GM19043 (cell line): Measurements from ENCODE around the gene GOLGA8S.
"Not testable (repeated sequence)": the region's sequence is repeated elsewhere in the genome, so short reads cannot be mapped to it uniquely, and the experiment has no call there.

Experiments used
- ATAC-seq: cut with Tn5 transposase; IDR thresholded peaks from one replicate; pipeline ENCODE4 v1.9.1; 2021; ENCODE audit warnings: low read depth; ENCODE audit not compliant: unreplicated experiment

GOLGA8S gene, protein sequence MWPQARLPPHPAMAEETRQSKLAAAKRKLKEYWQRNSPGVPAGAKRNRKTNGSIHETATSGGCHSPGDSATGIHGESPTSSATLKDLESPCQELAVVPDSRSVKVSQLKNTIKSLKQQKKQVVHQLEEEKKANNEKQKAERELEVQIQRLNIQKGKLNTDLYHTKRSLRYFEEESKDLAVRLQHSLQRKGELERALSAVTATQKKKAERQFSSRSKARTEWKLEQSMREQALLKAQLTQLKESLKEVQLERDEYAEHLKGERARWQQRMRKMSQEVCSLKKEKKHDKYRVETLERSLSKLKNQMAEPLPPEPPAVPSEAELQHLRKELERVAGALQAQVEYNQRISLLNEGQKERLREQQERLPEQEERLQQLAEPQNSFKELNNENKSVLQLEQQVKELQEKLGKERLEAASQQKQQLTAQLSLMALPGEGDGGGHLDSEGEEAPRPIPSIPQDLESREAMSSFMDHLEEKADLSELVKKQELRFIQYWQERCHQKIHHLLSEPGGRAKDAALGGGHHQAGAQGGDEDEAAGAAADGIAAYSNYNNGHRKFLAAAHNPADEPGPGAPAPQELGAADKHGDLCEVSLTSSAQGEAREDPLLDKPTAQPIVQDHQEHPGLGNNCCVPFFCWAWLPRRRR

DNA sequence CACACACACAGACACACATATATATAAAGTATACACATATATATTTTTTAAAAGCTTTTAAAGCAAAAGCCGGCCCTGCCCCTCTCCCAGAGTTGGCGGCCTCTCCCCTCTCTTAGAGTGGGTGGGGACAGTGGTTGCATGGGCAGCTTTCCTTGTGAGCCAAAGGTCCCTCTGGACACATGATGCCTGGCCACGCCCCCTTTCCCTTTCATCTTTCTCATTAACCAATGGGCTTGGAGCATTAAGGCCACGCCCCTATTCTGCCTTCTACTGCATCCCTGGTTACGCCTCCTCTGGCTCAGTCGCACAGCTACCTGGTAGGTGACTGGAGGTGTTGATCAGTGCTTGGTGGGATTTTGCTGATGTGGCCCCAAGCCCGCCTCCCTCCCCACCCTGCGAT lies at the start of gene GOLGA8S:
TSS of gene GOLGA8S (plus strand) at position 301 of the 400 bp plus-strand sequence. CDS start at position 363, 62 bp downstream.
- not testable (repeated sequence) for ATAC-seq

DNA sequence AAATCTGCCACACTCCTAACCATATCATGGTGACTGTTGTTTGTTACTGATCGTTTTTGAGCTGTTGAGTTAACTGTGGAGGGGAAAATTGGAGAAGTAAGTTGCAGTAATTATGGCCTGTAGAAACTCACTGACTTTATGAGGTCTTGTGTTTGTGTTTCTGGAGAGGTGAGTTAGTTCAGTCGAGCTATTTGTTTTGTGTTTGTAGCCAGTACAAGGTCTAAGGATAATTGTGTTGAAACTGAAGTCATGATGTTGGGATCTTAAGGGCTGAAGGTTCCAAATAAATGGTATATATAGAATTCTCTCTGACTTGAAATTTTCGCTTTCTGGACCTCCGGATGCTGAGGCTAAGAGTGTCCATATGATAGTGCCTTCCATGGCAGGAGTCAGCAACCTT lies 49.7 kb upstream of the GOLGA8S start:
- ATAC-seq: not testable (repeated sequence)

DNA sequence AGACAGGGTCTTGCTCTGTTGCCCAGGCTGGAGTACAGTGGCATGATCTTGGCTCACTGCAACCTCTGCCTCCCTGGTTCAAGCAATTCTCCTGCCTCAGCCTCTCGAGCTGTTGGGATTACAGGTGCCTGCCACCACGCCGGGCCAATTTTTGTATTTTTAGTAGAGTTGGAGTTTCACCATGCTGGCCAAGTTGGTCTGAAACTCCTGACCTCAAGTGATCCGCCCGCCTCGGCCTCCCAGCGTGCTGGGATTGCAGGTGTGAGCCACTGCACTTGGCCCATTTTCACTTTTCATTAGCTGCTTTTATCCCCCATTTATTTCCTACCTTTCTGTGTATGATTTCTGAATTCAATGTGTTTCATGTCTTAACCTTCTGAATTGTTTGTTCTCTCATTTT lies 48.6 kb upstream of the GOLGA8S start:
- ATAC-seq: not testable (repeated sequence)

DNA sequence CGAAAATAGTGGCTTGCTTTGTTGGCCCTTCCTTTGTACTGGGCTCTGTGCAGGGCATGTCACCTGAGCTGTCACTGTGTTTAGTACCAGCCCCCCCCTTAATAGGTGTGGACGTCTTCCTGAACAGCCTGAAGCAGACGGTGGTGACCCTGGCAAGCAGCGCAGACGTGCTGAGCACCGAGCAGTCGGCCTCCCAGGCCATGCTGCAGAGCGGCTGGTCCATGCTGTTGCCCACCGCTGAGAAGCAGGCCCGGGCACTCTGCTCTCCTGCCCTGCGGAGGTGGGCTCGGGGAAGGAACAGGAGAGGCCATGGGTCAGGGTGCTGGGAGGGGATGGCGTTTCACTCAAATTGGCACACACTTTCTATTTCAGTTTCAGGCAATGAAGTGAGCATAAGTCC lies 43.3 kb upstream of the GOLGA8S start:
- ATAC-seq: not testable (repeated sequence)

DNA sequence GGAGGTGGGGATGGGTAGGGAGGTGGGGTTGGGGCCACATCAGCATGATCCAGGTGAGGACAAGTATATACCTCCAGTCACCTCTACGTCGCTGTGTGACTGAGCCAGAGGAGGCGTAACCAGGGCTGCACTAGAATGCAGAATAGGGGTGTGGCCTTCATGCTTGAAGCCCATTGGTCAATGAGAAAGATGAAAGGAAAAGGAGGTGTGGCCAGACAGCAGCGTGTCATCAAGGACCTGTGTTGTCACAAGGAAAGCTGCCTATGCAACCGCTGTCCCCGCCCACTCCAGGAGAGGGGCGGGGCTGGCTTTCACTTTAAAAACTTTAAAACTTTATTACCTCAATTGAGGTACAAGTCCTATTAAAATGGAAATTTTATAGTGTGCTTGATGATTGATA lies 20.5 kb upstream of the GOLGA8S start, which contains the start of gene GOLGA6L26:
TSS of gene GOLGA6L26 (minus strand) at position 101 of the 400 bp plus-strand sequence. CDS start at position 40, 61 bp downstream.
- not testable (repeated sequence) for ATAC-seq

DNA sequence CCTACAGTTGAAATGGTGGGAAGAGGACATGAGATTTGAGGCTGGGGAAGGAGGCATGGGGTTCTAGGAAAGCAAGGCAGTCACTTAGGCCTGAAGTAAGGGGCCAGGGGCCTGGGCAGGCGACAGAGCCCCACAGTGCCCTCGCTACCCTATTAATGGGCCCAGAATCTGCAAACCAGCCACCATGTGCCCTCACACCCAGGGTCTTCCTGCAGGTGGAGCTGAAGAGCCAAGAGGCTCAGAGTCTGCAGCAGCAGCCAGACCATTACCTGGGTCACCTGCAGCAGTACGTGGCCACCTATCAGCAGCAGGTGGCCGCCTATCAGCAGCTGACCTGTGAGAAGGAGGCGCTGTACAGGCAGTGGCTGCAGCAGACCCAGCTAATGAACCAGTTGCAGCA lies 8.1 kb downstream of the GOLGA8S start:
- not testable (repeated sequence) for ATAC-seq

DNA sequence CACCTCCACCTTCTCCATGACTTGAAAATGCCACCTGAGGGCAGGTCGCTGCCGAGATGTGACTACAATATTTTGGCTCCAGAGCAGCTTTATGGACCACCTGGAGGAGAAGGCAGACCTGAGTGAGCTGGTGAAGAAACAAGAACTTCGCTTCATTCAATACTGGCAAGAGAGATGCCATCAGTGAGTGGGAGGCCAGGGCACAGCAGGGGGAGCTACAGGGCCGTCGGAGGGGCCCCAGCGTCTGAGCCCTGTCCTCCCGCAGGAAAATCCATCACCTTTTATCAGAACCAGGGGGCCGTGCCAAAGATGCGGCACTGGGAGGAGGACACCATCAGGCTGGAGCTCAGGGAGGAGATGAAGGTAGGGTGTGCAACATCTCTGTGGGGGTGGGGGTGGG lies 9.7 kb downstream of the GOLGA8S start:
- not testable (repeated sequence) for ATAC-seq

DNA sequence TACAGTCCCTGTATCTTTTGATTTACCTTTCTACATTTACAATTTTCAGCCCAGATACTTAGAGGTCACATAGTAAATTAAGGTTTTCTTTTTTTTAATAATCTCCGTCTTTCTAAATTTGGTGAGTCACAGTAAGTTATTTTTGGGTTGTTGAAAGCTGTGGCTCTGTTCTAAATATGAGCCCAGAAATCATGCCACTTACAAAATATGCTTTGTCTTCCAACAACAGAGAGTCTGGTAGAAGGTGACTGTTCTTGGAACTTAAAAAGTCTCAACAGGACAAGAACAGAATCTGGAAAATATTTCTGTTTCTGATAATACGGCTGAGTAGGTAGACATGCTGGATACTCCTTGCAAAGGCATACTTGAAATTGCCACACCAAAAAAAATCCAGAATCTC lies 16.0 kb downstream of the GOLGA8S start:
- ATAC-seq: no peak

DNA sequence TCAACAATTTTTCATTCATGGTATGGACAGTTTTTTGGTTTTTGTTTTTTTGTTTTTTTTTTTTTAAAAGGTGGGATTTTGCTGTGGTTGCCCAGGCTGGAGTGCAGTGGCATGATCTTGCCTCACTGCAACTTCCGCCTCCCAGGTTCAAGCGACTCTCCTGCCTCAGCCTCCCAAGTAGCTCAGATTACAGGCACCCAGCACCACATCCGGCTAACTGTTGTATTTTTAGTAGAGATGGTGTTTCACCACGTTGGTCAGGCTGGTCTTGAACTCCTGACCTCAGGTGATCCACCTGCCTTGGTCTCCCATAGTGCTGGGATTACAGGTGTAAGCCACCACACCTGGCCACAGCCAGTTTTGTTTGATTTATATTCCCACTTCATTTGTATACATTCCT lies 16.6 kb downstream of the GOLGA8S start:
- ATAC-seq: not testable (repeated sequence)

DNA sequence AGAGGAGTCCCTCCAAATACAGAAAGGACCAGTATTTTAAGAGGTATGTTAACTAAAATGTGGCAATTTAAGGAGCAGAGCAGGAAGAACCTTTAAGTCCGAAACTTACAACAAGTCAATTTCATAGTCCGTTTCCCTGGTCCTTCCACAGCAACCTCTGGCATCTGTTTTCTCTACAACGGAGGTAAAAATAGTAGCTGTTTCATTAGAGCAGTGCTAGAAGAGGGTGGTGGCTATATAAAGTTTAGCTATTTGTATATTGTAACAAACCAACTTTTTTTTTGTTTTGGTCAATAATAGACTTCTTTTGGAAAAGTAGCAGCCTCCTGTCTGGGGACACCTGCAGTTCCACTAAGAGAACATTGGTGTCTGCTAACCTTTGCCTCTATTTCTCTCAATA lies 17.3 kb downstream of the GOLGA8S start:
- ATAC-seq: not testable (repeated sequence)

DNA sequence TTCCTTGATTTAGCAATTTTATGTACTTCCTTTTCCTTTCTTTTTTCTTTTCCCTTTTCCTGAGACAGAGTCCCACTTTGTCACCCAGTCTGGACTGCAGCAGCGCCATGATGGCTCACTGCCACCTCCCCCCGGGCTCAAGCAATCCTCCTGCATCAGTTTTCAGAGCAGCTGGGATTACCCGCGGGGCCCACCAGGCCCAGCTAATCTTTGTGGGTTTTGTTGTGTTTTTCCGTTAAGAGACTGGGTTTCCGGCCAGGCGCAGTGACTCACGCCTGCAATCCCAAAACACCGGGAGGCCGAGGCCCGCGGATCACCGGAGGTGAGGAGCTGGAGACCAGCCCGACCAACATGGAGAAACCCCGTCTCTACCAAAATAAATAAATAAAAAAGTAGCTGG lies 17.7 kb downstream of the GOLGA8S start:
- ATAC-seq: no peak

DNA sequence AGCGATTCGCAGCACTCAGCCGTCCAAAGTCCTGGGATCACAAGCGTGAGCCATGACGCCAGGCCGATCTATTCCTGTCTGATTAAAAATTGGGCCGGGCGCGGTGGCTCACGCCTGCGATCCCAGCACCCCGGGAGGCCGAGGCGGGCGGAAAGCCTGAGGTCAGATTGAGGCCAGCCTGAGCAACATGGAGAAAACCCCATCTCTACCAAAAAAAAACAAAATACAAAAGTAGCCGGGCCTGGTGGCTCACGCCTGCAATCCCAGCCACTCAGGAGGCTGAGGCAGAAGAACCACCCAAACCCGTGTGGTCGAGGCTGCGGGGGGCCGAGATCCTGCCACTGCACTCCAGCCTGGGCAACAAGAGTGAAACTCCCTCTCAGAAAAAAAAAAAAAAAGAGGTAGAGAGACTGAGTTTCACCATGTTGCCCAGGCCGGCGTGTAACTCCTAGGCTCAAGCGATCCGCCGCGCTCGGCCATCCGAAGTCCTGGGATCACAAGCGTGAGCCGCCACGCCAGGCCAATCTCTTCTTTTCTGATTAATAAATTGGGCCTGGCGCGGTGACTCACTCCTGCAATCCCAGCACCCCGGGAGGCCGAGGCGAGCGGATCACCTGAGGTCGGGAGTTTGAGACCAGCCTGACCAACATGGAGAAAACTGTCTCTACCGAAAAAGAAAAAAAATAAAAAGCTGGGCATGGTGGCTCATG lies 18.5 kb downstream of the GOLGA8S start:
- ATAC-seq: not testable (repeated sequence)

DNA sequence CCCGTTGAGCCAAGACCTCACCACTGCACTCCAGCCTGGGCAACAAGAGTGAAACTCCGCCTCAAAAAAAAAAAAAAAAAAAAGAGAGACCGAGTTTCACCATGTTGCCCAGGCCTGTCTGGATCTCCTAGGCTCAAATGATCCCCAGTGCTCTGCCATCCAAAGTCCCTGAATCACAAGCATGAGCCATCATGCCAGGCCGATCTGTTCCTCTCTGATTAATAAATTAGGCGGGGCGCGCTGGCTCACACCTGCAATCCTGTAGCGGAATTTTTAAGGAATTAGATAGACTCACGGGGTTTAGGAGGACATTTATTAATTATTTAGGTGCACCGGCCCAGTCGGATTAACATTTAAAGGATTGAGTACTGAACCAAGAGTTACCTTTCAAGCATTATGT lies 19.7 kb downstream of the GOLGA8S start:
- ATAC-seq: not testable (repeated sequence)

DNA sequence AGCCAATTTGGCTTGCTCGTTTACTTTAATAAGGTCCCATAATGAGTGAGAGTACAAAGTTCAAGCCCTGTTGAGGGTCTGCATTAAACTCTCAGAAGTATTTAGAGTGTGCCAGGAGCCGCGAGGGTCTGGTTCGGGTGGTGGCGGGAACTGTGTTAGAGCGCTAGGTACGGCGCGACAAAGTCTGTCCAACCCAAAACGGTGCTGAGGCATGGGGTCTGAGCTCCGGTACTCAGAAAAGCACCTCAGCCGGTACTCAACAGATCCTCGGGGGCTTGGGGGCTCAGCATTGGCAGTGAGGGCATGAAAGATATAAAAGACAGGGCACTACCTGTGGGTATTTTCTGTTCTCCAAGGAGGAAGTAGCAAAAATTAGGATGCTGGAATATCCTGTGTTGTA lies 24.4 kb downstream of the GOLGA8S start:
- ATAC-seq: not testable (repeated sequence)

DNA sequence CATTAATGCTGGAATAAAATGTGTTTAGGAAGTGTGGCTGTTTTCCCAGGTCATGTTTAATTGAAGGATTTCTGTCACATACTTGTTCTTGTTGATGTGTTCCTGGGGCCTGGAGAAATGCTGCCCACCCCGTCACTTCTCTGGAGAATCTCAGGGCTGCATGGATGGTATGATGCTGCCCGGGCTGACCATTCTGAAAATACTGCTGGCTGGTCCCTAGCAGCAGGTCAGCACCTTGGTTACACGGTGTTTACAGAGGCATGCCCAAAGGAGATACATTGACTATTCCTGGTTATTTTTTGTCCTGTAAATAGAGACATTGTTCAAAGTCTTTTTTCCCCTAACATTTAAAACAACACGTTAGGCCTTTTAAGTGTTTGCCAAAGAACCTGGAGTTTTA lies 26.2 kb downstream of the GOLGA8S start:
- not testable (repeated sequence) for ATAC-seq

DNA sequence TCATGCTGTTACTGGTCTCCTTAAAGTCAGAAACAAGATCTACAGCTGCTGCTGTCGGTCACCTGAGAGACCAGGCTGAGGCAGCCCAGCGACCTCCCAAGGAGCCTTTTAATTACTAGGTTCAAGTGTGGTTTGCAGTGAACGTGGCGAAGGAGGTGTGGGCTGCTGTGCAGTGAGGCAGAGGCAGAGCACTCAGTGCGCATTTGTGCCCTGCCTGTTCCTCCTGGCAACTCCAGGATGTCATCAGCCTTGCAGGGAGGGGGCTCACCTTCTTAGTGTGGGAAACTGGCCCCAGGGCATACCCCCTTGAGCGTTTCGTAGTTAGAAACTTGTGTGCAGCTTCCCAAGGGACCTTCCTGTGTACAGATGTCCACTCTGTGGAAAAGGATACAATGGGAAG lies 26.6 kb downstream of the GOLGA8S start:
- not testable (repeated sequence) for ATAC-seq

DNA sequence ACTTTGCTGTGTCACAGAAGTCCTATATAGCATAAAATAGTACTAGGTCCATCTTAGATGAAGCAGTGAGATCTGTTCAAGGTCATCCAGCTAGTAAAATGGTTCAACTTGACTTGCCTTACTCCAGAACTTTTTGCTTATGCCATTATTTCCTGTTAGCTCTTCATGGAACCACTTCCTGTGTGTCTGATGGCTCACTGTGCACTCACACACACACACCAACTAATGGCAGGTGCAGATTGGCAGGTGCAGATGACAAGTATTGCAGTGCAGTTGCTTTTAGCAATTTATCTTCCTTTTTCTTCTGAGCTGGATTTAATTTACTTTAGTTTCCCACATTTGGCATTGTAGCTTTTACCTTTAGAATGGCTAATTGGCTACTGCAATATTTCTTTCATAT lies 29.8 kb downstream of the GOLGA8S start:
- no peak for ATAC-seq

DNA sequence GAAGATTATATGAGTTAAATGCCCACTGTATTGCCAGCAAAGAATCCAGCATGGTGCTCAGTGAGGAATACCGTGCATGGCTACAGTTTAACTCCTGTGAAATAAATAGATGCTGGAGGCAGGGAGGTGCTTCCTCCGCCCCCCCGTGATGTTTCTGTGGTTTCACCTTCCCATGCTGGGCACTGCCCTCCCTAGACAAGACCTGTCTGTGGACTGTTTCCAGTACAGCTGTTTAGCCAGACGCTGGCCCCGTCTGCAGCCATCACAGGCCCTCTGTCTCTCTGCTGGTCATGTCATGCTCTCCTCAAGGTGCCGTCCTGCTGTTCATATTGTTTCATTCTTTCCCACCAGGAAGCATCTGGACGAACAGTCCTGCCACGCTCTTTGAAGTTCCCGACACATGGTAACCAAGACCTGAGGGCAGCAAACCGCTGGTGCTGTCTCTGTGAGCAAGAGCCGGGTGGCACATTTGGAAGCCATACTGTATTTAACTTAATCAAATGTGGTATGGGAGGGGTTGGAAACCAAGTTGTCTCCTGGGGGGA lies 31.4 kb downstream of the GOLGA8S start:
- ATAC-seq: no peak

DNA sequence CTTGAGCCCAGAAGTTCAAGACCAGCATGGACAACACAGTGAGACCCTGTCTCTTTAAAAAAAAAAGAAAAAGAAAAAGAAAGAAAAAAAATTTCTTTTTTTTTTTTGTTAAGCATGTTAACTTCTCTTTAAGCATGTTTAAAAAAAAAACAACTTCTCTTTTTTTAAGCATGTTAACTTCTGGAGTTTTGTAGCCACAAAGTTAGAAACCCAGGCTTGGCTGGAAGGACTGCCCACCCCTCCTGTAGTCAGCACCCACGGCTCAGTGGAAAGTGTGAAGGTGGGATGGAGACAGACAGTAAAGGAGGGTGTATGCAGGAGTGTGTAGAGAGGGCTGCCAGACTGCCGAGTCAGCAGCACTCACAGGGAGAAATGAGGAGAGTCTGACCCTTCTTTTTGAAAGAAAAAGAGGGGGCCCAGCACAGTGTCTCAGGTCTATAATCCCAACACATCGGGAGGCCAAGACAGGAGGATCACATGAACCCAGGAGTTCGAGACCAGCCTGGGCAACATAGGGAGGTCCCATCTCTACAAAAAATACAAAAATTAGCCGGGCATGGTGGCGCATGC lies 33.2 kb downstream of the GOLGA8S start:
- no peak for ATAC-seq

DNA sequence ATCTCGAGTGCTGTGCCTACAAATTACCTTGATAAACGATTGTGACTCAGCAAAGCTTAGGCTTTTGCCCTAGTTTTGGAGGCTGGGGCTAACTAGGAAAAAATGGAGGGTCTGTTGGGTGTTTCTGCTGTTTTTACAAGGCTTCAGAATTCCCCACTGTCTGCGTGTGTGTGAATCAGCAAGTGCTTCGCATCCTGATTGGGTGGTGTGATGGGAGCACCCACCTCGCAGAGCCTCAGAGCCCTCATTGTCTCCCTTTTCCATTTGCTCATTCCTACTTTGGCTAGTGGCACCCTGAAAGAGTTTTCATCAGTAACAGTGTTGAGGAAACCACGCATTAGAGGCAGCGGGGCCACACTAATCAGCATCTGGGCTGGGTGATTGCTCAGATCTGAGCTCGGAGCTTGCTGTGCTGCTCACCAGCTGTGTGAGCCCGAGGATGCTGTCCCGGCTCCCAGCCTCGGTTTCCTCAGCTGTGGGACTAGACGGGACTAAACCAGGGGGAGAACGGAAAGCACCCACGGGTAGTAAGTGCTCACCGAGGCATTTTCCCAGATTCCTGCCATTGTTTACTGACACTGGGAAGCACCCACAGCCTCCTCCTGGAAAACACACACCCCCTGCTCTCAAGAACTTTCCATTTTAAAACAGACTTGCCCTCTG lies 40.6 kb downstream of the GOLGA8S start:
- ATAC-seq: no peak
